HG03103 (cell line): Measurements from ENCODE around the gene POLR2C.

Experiments
- ATAC-seq: cut with Tn5 transposase; IDR thresholded peaks from one replicate; pipeline ENCODE4 v1.9.1; 2021; ENCODE audit warnings: low read depth; ENCODE audit not compliant: unreplicated experiment

The POLR2C gene

GRCh38 chr16:57500578-57501111 lies 38.2 kb downstream of the POLR2C start:
- ATAC-seq, result no peak

DNA sequence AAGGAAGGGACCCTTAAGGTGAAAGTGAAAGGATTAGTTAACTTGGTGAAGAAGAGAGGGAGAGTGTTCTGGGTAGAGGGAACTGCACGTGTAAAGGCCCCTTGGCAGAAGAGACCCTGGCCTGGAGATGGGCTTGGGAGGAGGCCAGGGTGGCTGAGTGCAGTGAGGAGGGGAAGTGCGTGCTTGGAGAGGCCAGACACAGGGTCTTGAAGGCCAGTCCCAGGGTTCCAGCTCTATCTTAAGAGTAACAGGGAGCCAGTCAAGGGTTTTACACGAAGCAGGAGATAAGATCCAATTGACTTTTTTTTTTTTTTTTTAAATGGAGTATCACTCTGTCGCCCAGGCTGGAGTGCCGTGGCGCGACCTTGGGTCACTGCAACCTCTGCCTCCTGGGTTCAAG lies 39.0 kb downstream of the POLR2C start:
- ATAC-seq, result no peak

DNA sequence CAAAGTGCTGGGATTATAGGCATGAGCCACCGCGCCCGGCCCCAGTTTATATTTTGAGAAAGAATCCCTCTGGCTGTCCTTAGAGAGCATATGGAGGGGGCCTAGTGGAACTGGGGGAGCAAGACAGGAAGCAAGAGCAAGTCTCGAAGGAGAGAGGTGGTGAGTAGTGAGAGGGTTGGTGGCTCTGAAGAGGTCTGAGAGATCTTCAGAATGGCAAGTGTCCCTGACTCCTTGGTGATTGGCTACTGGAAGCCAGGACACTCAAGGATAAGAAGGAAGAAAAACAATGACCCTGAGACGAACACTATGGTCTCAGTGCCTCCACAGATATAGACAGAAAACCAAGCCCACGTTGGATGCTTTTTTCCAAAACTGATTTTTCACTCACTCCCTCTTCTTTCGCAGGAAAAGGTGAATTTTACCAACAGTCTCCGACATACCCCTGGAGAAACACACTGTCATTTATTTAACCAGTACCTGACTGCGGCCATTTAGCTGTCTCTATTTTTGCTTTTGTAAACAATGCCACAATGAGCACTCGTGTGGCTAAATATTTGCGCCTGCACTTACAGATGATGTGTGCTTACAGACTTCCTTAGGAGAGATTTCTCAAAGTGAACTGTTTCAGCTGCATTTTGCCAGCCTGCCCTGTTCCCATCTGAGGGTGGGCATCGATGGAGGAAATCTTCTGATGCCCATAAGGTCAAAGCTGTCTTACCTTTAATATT lies 39.7 kb downstream of the POLR2C start:
- no peak for ATAC-seq

- ATAC-seq, result no peak
These were observed 40.9 kb downstream of the POLR2C start for GRCh38 chr16:57503366-57503765.

DNA sequence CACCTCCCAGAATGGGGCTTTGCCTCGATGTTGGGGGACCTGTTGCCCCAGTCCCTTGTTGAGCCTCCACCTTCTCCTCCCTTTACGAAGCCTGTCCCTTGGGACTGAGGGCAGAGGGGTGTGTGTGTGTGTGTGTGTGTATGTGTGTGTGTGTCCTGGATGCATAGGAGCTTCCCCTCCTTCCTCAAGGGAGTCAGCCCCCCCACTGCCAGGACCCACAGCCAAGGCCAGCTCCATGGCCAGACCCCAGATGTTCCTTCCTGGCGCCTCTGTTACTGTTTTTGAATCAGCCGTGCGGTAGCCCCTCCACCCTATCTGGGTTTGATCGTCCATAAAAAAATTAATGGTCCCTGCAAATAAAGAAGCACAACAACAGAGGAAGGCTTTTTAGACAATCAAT lies 41.5 kb downstream of the POLR2C start:
- no peak for ATAC-seq

- ATAC-seq, result no peak
These were observed 42.0 kb downstream of the POLR2C start for GRCh38 chr16:57504491-57504890.

GRCh38 chr16:57505169-57505568 lies 42.7 kb downstream of the POLR2C start:
- no peak for ATAC-seq

GRCh38 chr16:57507136-57508034 lies 44.9 kb downstream of the POLR2C start:
- no peak for ATAC-seq

- ATAC-seq, result no peak
These were observed 45.6 kb downstream of the POLR2C start for GRCh38 chr16:57508035-57508425.

DNA sequence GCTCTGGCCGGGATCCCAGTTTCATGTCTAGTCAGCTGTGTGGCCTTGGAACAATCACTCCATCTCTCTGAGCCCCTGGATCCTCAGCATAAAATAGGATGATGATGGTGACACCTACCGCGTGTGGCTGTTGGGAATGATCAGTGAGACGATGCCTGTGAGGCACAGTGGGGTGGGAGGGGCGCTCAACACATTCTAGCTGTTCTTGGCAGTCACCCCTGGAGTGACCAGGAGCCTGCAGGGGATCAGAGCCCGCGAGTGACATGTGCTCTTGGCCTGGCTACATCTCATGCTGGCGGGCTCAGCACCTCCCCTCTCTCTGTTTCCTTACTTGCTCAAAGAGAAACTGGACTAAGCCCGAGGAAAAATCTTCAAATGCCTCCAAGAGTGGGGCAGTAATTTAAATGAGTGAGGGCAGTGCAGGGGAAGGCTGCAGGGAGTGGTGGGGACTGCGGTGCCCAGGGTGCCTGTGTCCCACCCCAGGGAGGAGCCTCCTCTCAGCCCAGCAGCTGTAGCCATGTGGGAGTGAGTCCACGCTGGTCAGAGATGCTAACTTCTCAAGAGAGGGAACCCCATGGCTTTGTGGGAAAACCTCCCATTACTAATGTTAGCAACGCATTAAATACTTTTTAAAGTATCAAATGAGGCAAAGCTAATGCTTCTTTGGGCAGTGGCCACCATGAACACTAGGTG lies 46.9 kb downstream of the POLR2C start:
- ATAC-seq, result no peak

GRCh38 chr16:57510016-57510871 lies 47.8 kb downstream of the POLR2C start:
- ATAC-seq, result no peak

- no peak for ATAC-seq
These were observed 50.0 kb downstream of the POLR2C start for GRCh38 chr16:57512296-57513001.

DNA sequence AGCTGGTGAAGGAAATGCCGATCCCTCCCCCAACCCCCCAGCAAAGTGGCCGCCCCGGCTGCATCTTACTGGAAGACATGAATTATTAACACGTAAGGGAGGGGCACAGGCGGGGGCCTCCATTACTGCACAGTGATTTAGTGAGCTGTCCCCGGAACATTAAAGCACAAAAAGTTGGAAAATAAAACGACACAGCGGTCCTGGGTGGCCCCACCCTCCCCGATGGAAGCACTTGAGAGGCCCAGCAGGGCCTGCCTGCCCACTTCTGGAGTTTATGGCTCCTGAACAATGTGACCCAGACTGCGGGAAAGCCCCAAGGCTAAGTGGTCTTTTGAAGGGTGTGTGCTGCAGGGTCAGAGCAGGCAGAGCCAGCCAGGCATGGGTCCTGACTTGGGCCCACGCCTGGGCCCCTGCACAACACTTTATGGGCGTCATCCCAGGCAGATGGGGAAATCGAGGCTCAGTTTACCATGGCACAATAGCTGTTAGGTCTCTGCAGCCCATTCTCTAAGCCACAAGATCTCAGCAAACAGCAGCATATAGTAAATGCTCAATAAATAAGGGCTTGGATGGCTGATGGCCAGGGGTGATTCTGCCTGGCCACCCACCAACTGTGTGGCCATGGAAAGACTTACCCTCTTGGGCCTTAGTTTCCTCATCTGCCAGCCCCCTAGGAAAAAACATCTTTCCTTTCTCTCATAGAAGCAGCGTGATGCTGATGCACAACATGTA lies 51.1 kb downstream of the POLR2C start:
- ATAC-seq, result no peak

DNA sequence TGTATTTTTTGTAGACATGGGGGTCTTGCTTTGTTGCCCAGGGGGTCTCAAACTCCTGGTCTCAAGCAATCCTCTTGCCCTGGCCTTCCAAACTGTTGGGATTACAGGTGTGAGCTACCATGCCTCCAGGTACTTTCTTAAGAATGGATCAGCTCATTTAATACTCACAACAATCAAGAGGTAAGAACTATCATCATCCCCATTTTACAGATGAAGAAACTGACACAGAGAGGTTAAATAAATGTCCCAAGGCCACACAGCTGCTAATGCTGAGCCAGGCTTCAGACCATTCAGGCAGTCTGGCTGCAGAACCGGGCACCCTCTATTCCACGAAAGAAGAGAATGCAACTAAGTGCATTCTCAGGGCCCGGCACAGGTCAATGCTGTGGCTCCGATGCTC lies 51.9 kb downstream of the POLR2C start:
- ATAC-seq, result no peak

GRCh38 chr16:57514791-57515600 lies 52.5 kb downstream of the POLR2C start:
- ATAC-seq, result no peak

GRCh38 chr16:57516176-57516725 lies 53.8 kb downstream of the POLR2C start:
- ATAC-seq, result no peak

GRCh38 chr16:57516773-57517172 lies 54.3 kb downstream of the POLR2C start:
- no peak for ATAC-seq
